WTC11 (cell line): ENCODE measurements around the gene BTBD17. TPM values are rescaled to one million over a fixed set of nuclear protein-coding genes. Genes with fewer than 3 reads are reported as not detected.

Experiments
- ATAC-seq: fragments of 200-7000 bp; cut with Tn5 transposase; 2 replicates; pipeline ENCODE4 v1.10.0; 2021; ENCODE audit warnings: mild to moderate bottlenecking, moderate library complexity
- CTCF ChIA-PET: fragments of 300-600 bp; sonication (Branson Sonifier 250); formaldehyde crosslinking; loops from one replicate; lab custom pipeline; 2021; ENCODE audit warnings: antibody characterized with exemption; lab: Charles Lee
- POLR2A ChIA-PET: fragments of 350-600 bp; sonication (Branson Sonifier 250); formaldehyde crosslinking; loops from one replicate; lab custom pipeline; 2021; ENCODE audit warnings: antibody characterized with exemption; lab: Charles Lee
- DNase-seq: peaks from one replicate; pipeline ENCODE4 v3.0.0; 2021; ENCODE audit warnings: low spot score
- H3K27ac Mint-ChIP-seq: 2 replicates; pipeline ENCODE4 v1.8.0; 2021; ENCODE audit warnings: mixed read lengths
- H3K27me3 Mint-ChIP-seq: 2 replicates; pipeline ENCODE4 v1.8.0; 2021; ENCODE audit warnings: low read depth, mild to moderate bottlenecking, moderate library complexity, mixed read lengths
- H3K36me3 Mint-ChIP-seq: 2 replicates; pipeline ENCODE4 v1.8.0; 2021; ENCODE audit warnings: mixed read lengths
- H3K4me1 Mint-ChIP-seq: 2 replicates; pipeline ENCODE4 v1.8.0; 2022; ENCODE audit warnings: mixed read lengths
- H3K4me3 Mint-ChIP-seq: 2 replicates; pipeline ENCODE4 v1.8.0; 2021; ENCODE audit warnings: mild to moderate bottlenecking, moderate library complexity, mixed read lengths
- H3K9me3 Mint-ChIP-seq: 2 replicates; pipeline ENCODE4 v1.8.0; 2021; ENCODE audit warnings: mixed read lengths
- AR ChIP-seq: fragments of 250-450 bp; sonication (Bioruptor Pico); IDR thresholded peaks from 2 replicates; pipeline ENCODE4 v1.9.0; 2021; ENCODE audit warnings: mild to moderate bottlenecking
- ATF1 ChIP-seq: sonication (generic); formaldehyde crosslinking; IDR thresholded peaks from 2 replicates; pipeline ENCODE4 v1.8.1; 2023; ENCODE audit warnings: mild to moderate bottlenecking, moderate library complexity, missing genetic modification reagents
- ATF2 ChIP-seq: sonication (generic); formaldehyde crosslinking; IDR thresholded peaks from 2 replicates; pipeline ENCODE4 v1.8.1; 2022; ENCODE audit warnings: low read depth, missing genetic modification reagents, borderline replicate concordance
- CTCF ChIP-seq: fragments of 200-600 bp; IDR thresholded peaks from 2 replicates; pipeline ENCODE4 v1.8.0; 2022; ENCODE audit warnings: antibody characterized with exemption
- FOXP1 ChIP-seq: sonication (generic); formaldehyde crosslinking; IDR thresholded peaks from 2 replicates; pipeline ENCODE4 v1.8.0; 2022; ENCODE audit warnings: missing genetic modification reagents, mild to moderate bottlenecking, moderate library complexity, borderline replicate concordance
- HMGA2 ChIP-seq: fragments of 250-450 bp; sonication (Bioruptor Pico); IDR thresholded peaks from 2 replicates; pipeline ENCODE4 v1.4.0; 2021; ENCODE audit warnings: mild to moderate bottlenecking, moderate library complexity
- HMGXB4 ChIP-seq: sonication (generic); formaldehyde crosslinking; IDR thresholded peaks from 2 replicates; pipeline ENCODE4 v1.8.1; 2023; ENCODE audit warnings: mild to moderate bottlenecking, moderate library complexity, missing genetic modification reagents
- IRF1 ChIP-seq: sonication (generic); formaldehyde crosslinking; IDR thresholded peaks from 2 replicates; pipeline ENCODE4 v1.8.0; 2023; ENCODE audit warnings: missing genetic modification reagents
- MAX ChIP-seq: sonication (generic); formaldehyde crosslinking; IDR thresholded peaks from 2 replicates; pipeline ENCODE4 v1.8.0; 2022; ENCODE audit warnings: mild to moderate bottlenecking, missing genetic modification reagents
- MXD4 ChIP-seq: fragments of 250-450 bp; sonication (Bioruptor Pico); IDR thresholded peaks from 2 replicates; pipeline ENCODE4 v1.8.0; 2021; ENCODE audit warnings: mild to moderate bottlenecking, moderate library complexity, borderline replicate concordance
- RELA ChIP-seq: sonication (generic); formaldehyde crosslinking; IDR thresholded peaks from 2 replicates; pipeline ENCODE4 v1.8.1; 2022; ENCODE audit warnings: missing genetic modification reagents, mild to moderate bottlenecking, borderline replicate concordance
- SOX15 ChIP-seq: fragments of 250-450 bp; sonication (Bioruptor Pico); IDR thresholded peaks from 2 replicates; pipeline ENCODE4 v1.9.0; 2021; ENCODE audit warnings: mild to moderate bottlenecking
- TEAD1 ChIP-seq: sonication (generic); formaldehyde crosslinking; IDR thresholded peaks from 2 replicates; pipeline ENCODE4 v1.8.0; 2022; ENCODE audit warnings: mild to moderate bottlenecking, missing genetic modification reagents
- USF1 ChIP-seq: sonication (generic); formaldehyde crosslinking; IDR thresholded peaks from 2 replicates; pipeline ENCODE4 v1.8.0; 2022; ENCODE audit warnings: mild to moderate bottlenecking, missing genetic modification reagents
- ZBTB21 ChIP-seq: sonication (generic); formaldehyde crosslinking; IDR thresholded peaks from 2 replicates; pipeline ENCODE4 v1.8.1; 2023; ENCODE audit warnings: mild to moderate bottlenecking, missing genetic modification reagents, borderline replicate concordance
- ZNF423 ChIP-seq: fragments of 250-450 bp; sonication (Bioruptor Pico); IDR thresholded peaks from 2 replicates; pipeline ENCODE4 v2.1.2; 2022; ENCODE audit warnings: mild to moderate bottlenecking, moderate library complexity
- ZNF425 ChIP-seq: fragments of 250-450 bp; sonication (Bioruptor Pico); conservative IDR thresholded peaks from 2 replicates; pipeline ENCODE4 v1.9.0; 2021; ENCODE audit warnings: mild to moderate bottlenecking
- ZNF512 ChIP-seq: sonication (generic); formaldehyde crosslinking; IDR thresholded peaks from 2 replicates; pipeline ENCODE4 v1.8.1; 2022; ENCODE audit warnings: missing genetic modification reagents, borderline replicate concordance
- total RNA-seq: library from RNA; stranded (reverse); gene quantifications from 3 replicates; pipeline ENCODE4 v1.2.3, GENCODE V29; 2021

Gene BTBD17
- total RNA-seq, 1 experiment from 2014 or later, result 0.94 TPM

GRCh38 chr17:74371653-74372147 is 10.0 kb upstream of the BTBD17 start:
- no peak for ATAC-seq
- H3K36me3 Mint-ChIP-seq, result no peaks in the 10 kb centered on the region
- ChIA-PET CTCF (interaction anchor here (2.5 to 7.1 kb wide), 2 partner anchors 8 to 9 kb away, joined by 19 to 138 read pairs; partner anchors contain the start of gene BTBD17), POLR2A (no interaction called here)
- peaks cover 2% of the 10 kb centered on the region; the same call in 1 of the 2 replicates for H3K27me3 Mint-ChIP-seq
- no peak for DNase-seq
- H3K4me3 Mint-ChIP-seq, result no peak overlapping the region
- H3K9me3 Mint-ChIP-seq, result no peaks in the 10 kb centered on the region
- H3K27ac Mint-ChIP-seq, result no peak overlapping the region
- peaks cover 8% of the 10 kb centered on the region for H3K4me1 Mint-ChIP-seq
- TF ChIP-seq ZNF425 (CRISPR knock-in tag), result no peak
- TF ChIP-seq MXD4 (CRISPR knock-in tag), result no peak
- no peak for TF ChIP-seq AR (CRISPR knock-in tag)
- no peak for TF ChIP-seq RELA
- TF ChIP-seq ZBTB21 (CRISPR knock-in tag), result no peak
- TF ChIP-seq ZNF512, result no peak
- TF ChIP-seq HMGA2, result no peak
- TF ChIP-seq, all 79 proteins: peak for 0

GRCh38 chr17:74369665-74370490 is 8.2 kb upstream of the BTBD17 start:
- Mint-ChIP-seq H3K4me3 (no peak overlapping the region), H3K36me3 (no peaks in the 10 kb centered on the region), H3K27me3 (peaks cover 2% of the 10 kb centered on the region; the same call in 1 of the 2 replicates), H3K9me3 (no peaks in the 10 kb centered on the region), H3K27ac (no peak overlapping the region), H3K4me1 (peaks cover 8% of the 10 kb centered on the region)
- DNase-seq (no peak), ATAC-seq (no peak)
- CTCF ChIA-PET, result interaction anchor here (0.6 to 7.1 kb wide), 22 partner anchors 10 to 390 kb away, joined by 3 to 138 read pairs (median 15); partner anchors contain the start of gene CD300A
- POLR2A ChIA-PET, result interaction anchor here (1.1 kb wide), 1 partner anchor 13 kb away, joined by 5 read pairs; no protein-coding TSS in a partner anchor
- TF ChIP-seq SOX15 (CRISPR knock-in tag), result no peak
- no peak for TF ChIP-seq ATF2 (CRISPR knock-in tag)
- no peak for TF ChIP-seq TEAD1 (CRISPR knock-in tag)
- no peak for TF ChIP-seq MAX (CRISPR knock-in tag)
- no peak for TF ChIP-seq ZNF423
- no peak for TF ChIP-seq HMGXB4
- TF ChIP-seq ATF1, result no peak
- no peak for TF ChIP-seq IRF1
- no peak for TF ChIP-seq CTCF
- TF ChIP-seq USF1 (CRISPR knock-in tag), result no peak
- TF ChIP-seq FOXP1 (CRISPR knock-in tag), result no peak
